Loucy (cell line): ENCODE measurements around the gene TEN1.

Experiments used
- H2AFZ ChIP-seq: fragments of 200-600 bp; sonication (generic); 2 replicates; pipeline ENCODE4 v1.6.0; 2016; ENCODE audit warnings: antibody characterized with exemption, mild to moderate bottlenecking, low read length, moderate library complexity
- H3F3A ChIP-seq: fragments of 200-600 bp; 2 replicates; pipeline ENCODE4 v1.6.0; 2016; ENCODE audit warnings: antibody characterized with exemption, low read depth, mild to moderate bottlenecking
- H3K27me3 ChIP-seq: fragments of 200-600 bp; sonication (generic); 2 replicates; pipeline ENCODE4 v1.6.1; 2014; ENCODE audit warnings: low read length, mild to moderate bottlenecking; ENCODE audit not compliant: insufficient read depth, poor library complexity, severe bottlenecking
- H3K36me3 ChIP-seq: fragments of 200-600 bp; sonication (generic); 2 replicates; pipeline ENCODE4 v1.6.1; 2016; ENCODE audit warnings: low read length; ENCODE audit not compliant: insufficient read depth
- H3K4me1 ChIP-seq: fragments of 200-600 bp; sonication (generic); 2 replicates; pipeline ENCODE4 v1.5.1; 2014; ENCODE audit warnings: low read length, mild to moderate bottlenecking; ENCODE audit not compliant: insufficient read depth, poor library complexity, severe bottlenecking
- H3K4me2 ChIP-seq: fragments of 200-600 bp; sonication (generic); 2 replicates; pipeline ENCODE4 v1.6.0; 2014; ENCODE audit warnings: antibody characterized with exemption, low read length, low read depth, mild to moderate bottlenecking; ENCODE audit not compliant: poor library complexity, severe bottlenecking
- H3K4me3 ChIP-seq: fragments of 200-600 bp; sonication (generic); 2 replicates; pipeline ENCODE4 v1.5.1; 2014; ENCODE audit warnings: low read length, mild to moderate bottlenecking, mixed read lengths; ENCODE audit not compliant: poor library complexity, severe bottlenecking
- H3K79me2 ChIP-seq: fragments of 200-600 bp; sonication (generic); 2 replicates; pipeline ENCODE4 v1.6.1; 2014; ENCODE audit warnings: low read length; ENCODE audit not compliant: insufficient read depth
- H3K9ac ChIP-seq: fragments of 200-600 bp; sonication (generic); 2 replicates; pipeline ENCODE4 v1.6.0; 2014; ENCODE audit warnings: mild to moderate bottlenecking, low read depth, low read length, moderate library complexity; ENCODE audit not compliant: poor library complexity, severe bottlenecking
- H3K9me2 ChIP-seq: fragments of 200-600 bp; sonication (generic); replicated peaks from 2 replicates; pipeline ENCODE4 v1.6.1; 2016; ENCODE audit warnings: low read depth, low read length, mixed read lengths
- H3K9me3 ChIP-seq: fragments of 200-600 bp; sonication (generic); 2 replicates; pipeline ENCODE4 v1.6.1; 2014; ENCODE audit warnings: mild to moderate bottlenecking, antibody characterized with exemption, low read length, low read depth; ENCODE audit not compliant: insufficient read depth
- H4K20me1 ChIP-seq: fragments of 200-600 bp; sonication (generic); 2 replicates; pipeline ENCODE4 v1.6.0; 2014; ENCODE audit warnings: antibody characterized with exemption, low read length, mild to moderate bottlenecking; ENCODE audit not compliant: insufficient read depth, poor library complexity, severe bottlenecking
- CTCF ChIP-seq: fragments of 200-600 bp; sonication (generic); conservative IDR thresholded peaks from 2 replicates; pipeline ENCODE4 v1.5.1; 2014; ENCODE audit warnings: mild to moderate bottlenecking, antibody characterized with exemption, low read length
- EZH2phosphoT487 ChIP-seq: fragments of 200-600 bp; IDR thresholded peaks from 2 replicates; pipeline ENCODE4 v1.6.1; 2018; ENCODE audit warnings: antibody characterized with exemption, mild to moderate bottlenecking, moderate library complexity, borderline replicate concordance

Gene TEN1

GRCh38 chr17:76023900-76024237, 44.8 kb downstream of the TEN1 start:
- H3K27me3 ChIP-seq, result no peaks in the 10 kb centered on the region
- no peak overlapping the region for H3K4me3 ChIP-seq
- H3K4me1 ChIP-seq, result peaks cover 19% of the 10 kb centered on the region
- no peaks in the 10 kb centered on the region for H3K9me3 ChIP-seq
- H3K36me3 ChIP-seq, result no peaks in the 10 kb centered on the region
- H3F3A ChIP-seq, result no peaks in the 10 kb centered on the region
- no peak overlapping the region for H3K4me2 ChIP-seq
- H2AFZ ChIP-seq, result no peak overlapping the region
- no peak overlapping the region for H3K9ac ChIP-seq
- H3K79me2 ChIP-seq, result no peaks in the 10 kb centered on the region
- no peaks in the 10 kb centered on the region for H3K9me2 ChIP-seq
- no peak for TF ChIP-seq CTCF
- no peak for TF ChIP-seq EZH2phosphoT487
- no peaks in the 10 kb centered on the region for H4K20me1 ChIP-seq

- Histone ChIP-seq H3K9me3 (no peaks in the 10 kb centered on the region), H3K4me3 (no peak overlapping the region), H3K9ac (no peak overlapping the region), H3K9me2 (no peaks in the 10 kb centered on the region), H3K36me3 (no peaks in the 10 kb centered on the region), H3K4me1 (peaks cover 22% of the 10 kb centered on the region), H2AFZ (no peak overlapping the region), H3K79me2 (no peaks in the 10 kb centered on the region), H3F3A (no peaks in the 10 kb centered on the region), H3K4me2 (no peak overlapping the region), H3K27me3 (no peaks in the 10 kb centered on the region), H4K20me1 (no peaks in the 10 kb centered on the region)
- no peak for TF ChIP-seq CTCF
- no peak for TF ChIP-seq EZH2phosphoT487
These were observed 45.3 kb downstream of the TEN1 start for GRCh38 chr17:76024353-76024752.

GRCh38 chr17:76025294-76025693, 46.3 kb downstream of the TEN1 start:
- H3K79me2 ChIP-seq, result no peaks in the 10 kb centered on the region
- TF ChIP-seq CTCF (no peak), EZH2phosphoT487 (no peak)
- no peaks in the 10 kb centered on the region for H3K9me3 ChIP-seq
- H3K4me1 ChIP-seq, result peaks cover 20% of the 10 kb centered on the region
- H3K9me2 ChIP-seq, result no peaks in the 10 kb centered on the region
- no peaks in the 10 kb centered on the region for H3K27me3 ChIP-seq
- H3K36me3 ChIP-seq, result no peaks in the 10 kb centered on the region
- H4K20me1 ChIP-seq, result no peaks in the 10 kb centered on the region
- peaks cover 5% of the 10 kb centered on the region; the same call in 1 of the 2 replicates for H3F3A ChIP-seq
- no peak overlapping the region for H3K9ac ChIP-seq
- no peak overlapping the region for H3K4me2 ChIP-seq
- no peak overlapping the region for H3K4me3 ChIP-seq
- H2AFZ ChIP-seq, result no peak overlapping the region
